IMR-90 (cell line): ENCODE data around the gene MBL2. TPM values are rescaled to one million over a fixed set of nuclear protein-coding genes. Genes with fewer than 3 reads are reported as not detected.

Experiments
- ATAC-seq: fragments of 200-7000 bp; cut with Tn5 transposase; 2 replicates; pipeline ENCODE4 v1.9.1; 2020; ENCODE audit warnings: low read depth, mild to moderate bottlenecking, moderate library complexity
- BruUV-seq: library from RNA; stranded (reverse); fragments of 400-500 nt; replicated peaks from 2 replicates; lab custom pipeline; 2021; lab: Mats Ljungman, UMichigan
- CTCF ChIA-PET: fragments of 300-600 bp; formaldehyde crosslinking; extraction: SDS; loops from one replicate; lab custom pipeline; 2021; ENCODE audit warnings: antibody characterized with exemption; lab: Yijun Ruan, JAX
- POLR2A ChIA-PET: fragments of 300-600 bp; sonication (Branson Sonifier 250); formaldehyde crosslinking; loops from one replicate; lab custom pipeline; 2022; ENCODE audit warnings: antibody characterized with exemption; ENCODE audit not compliant: unreplicated experiment; lab: Charles Lee
- DNase-seq: peaks from one replicate; pipeline ENCODE4 v3.0.0; 2013
- H2AFZ ChIP-seq: replicated peaks from 2 replicates; pipeline ENCODE3; 2013; ENCODE audit warnings: low read length, mild to moderate bottlenecking; ENCODE audit not compliant: poor library complexity
- H2AK5ac ChIP-seq: 2 replicates; pipeline ENCODE4 v1.6.1; 2013; ENCODE audit warnings: low read depth, low read length, inconsistent platforms
- H2AK9ac ChIP-seq: replicated peaks from 2 replicates; pipeline ENCODE3; 2013; ENCODE audit warnings: mild to moderate bottlenecking, low read depth, low read length, moderate library complexity; ENCODE audit not compliant: poor library complexity
- H2BK120ac ChIP-seq: 2 replicates; pipeline ENCODE4 v1.6.1; 2013; ENCODE audit warnings: low read depth, low read length, inconsistent platforms
- H2BK15ac ChIP-seq: 3 replicates; pipeline ENCODE4 v1.6.1; 2013; ENCODE audit warnings: low read depth, low read length, inconsistent platforms
- H2BK20ac ChIP-seq: 2 replicates; pipeline ENCODE4 v1.6.1; 2013; ENCODE audit warnings: low read depth, mild to moderate bottlenecking, inconsistent platforms, low read length, moderate library complexity
- H2BK5ac ChIP-seq: 2 replicates; pipeline ENCODE4 v1.6.1; 2013; ENCODE audit warnings: mild to moderate bottlenecking, low read depth, low read length, inconsistent platforms; ENCODE audit not compliant: poor library complexity, severe bottlenecking
- H3K14ac ChIP-seq: replicated peaks from 2 replicates; pipeline ENCODE4 v1.6.1; 2013; ENCODE audit warnings: low read depth, low read length, inconsistent platforms
- H3K18ac ChIP-seq: 2 replicates; pipeline ENCODE4 v1.6.1; 2013; ENCODE audit warnings: low read depth, low read length, control low read depth
- H3K23ac ChIP-seq: 2 replicates; pipeline ENCODE4 v1.6.1; 2013; ENCODE audit warnings: low read depth, low read length, inconsistent platforms
- H3K27ac ChIP-seq: 2 replicates; pipeline ENCODE4 v1.5.1; 2013; ENCODE audit warnings: mild to moderate bottlenecking, control low read depth, low read length; ENCODE audit not compliant: insufficient read depth
- H3K27me3 ChIP-seq: 2 replicates; pipeline ENCODE4 v1.6.1; 2013; ENCODE audit warnings: low read length; ENCODE audit not compliant: control insufficient read depth, insufficient read depth
- H3K36me3 ChIP-seq: 2 replicates; pipeline ENCODE4 v1.6.1; 2013; ENCODE audit warnings: low read length, mixed read lengths; ENCODE audit not compliant: control insufficient read depth, insufficient read depth
- H3K4ac ChIP-seq: 2 replicates; pipeline ENCODE4 v1.6.1; 2013; ENCODE audit warnings: low read depth, low read length, inconsistent platforms
- H3K4me1 ChIP-seq: 2 replicates; pipeline ENCODE4 v1.6.1; 2013; ENCODE audit warnings: low read length, mixed read lengths; ENCODE audit not compliant: control insufficient read depth, insufficient read depth
- H3K4me2 ChIP-seq: 2 replicates; pipeline ENCODE4 v1.6.1; 2013; ENCODE audit warnings: low read depth, mild to moderate bottlenecking, control low read depth, low read length, moderate library complexity
- H3K4me3 ChIP-seq: 2 replicates; pipeline ENCODE4 v1.5.1; 2013; ENCODE audit warnings: low read depth, mild to moderate bottlenecking, control low read depth, low read length, moderate library complexity; ENCODE audit not compliant: insufficient read depth
- H3K56ac ChIP-seq: 2 replicates; pipeline ENCODE4 v1.6.1; 2013; ENCODE audit warnings: low read length, inconsistent platforms; ENCODE audit not compliant: insufficient read depth; ENCODE audit errors: extremely low read depth
- H3K79me1 ChIP-seq, 2 experiments: 2 replicates each; pipeline ENCODE4 v1.6.1; 2013; ENCODE audit warnings: low read length in 2 of 2, inconsistent platforms in 1 of 2, low read depth in 1 of 2
- H3K9ac ChIP-seq: 2 replicates; pipeline ENCODE4 v1.6.1; 2013; ENCODE audit warnings: low read depth, low read length, control low read depth
- H3K9me1 ChIP-seq: 2 replicates; pipeline ENCODE4 v1.6.1; 2013; ENCODE audit warnings: low read length, inconsistent platforms; ENCODE audit not compliant: insufficient read depth
- H3K9me3 ChIP-seq: 2 replicates; pipeline ENCODE4 v1.6.1; 2013; ENCODE audit warnings: low read length; ENCODE audit not compliant: control insufficient read depth, insufficient read depth
- H4K20me1 ChIP-seq: 2 replicates; pipeline ENCODE4 v1.6.1; 2013; ENCODE audit warnings: low read length, inconsistent platforms; ENCODE audit not compliant: insufficient read depth
- H4K5ac ChIP-seq: 2 replicates; pipeline ENCODE4 v1.6.1; 2013; ENCODE audit warnings: mild to moderate bottlenecking, low read depth, low read length, control low read depth
- H4K8ac ChIP-seq, 2 experiments: 2 replicates each; pipeline ENCODE4 v1.6.1; 2013; ENCODE audit warnings: low read depth in 2 of 2, low read length in 2 of 2, control low read depth in 1 of 2, inconsistent platforms in 1 of 2
- H4K91ac ChIP-seq: 2 replicates; pipeline ENCODE4 v1.6.1; 2013; ENCODE audit warnings: low read depth, low read length, inconsistent platforms; ENCODE audit not compliant: insufficient read depth
- MXI1 ChIP-seq: IDR thresholded peaks from 2 replicates; pipeline ENCODE4 v1.6.1; 2012; ENCODE audit warnings: low read depth, mild to moderate bottlenecking, low read length, moderate library complexity, borderline replicate concordance
- NFE2L2 ChIP-seq: fragments of 150-350 bp; IDR thresholded peaks from 2 replicates; pipeline ENCODE4 v1.6.1; 2016; ENCODE audit warnings: low read depth, mild to moderate bottlenecking, low read length
- POLR2A ChIP-seq: IDR thresholded peaks from 2 replicates; pipeline ENCODE4 v1.6.1; 2012; ENCODE audit warnings: mild to moderate bottlenecking, low read depth, low read length
- RAD21 ChIP-seq: IDR thresholded peaks from 2 replicates; pipeline ENCODE4 v1.6.1; 2012; ENCODE audit warnings: low read length, improper control_type of control experiment
- RFX5 ChIP-seq: IDR thresholded peaks from 2 replicates; pipeline ENCODE4 v1.8.0; 2012; ENCODE audit warnings: low read depth, mild to moderate bottlenecking, low read length, moderate library complexity
- WGBS, 2 experiments: methylation state at CpG; one replicate each; pipeline versions ENCODE4 v1.1.5 to v1.1.7; 2013; ENCODE audit warnings: missing lambda C conversion rate in 2 of 2; ENCODE audit not compliant: insufficient read length in 1 of 2; ENCODE audit errors: extremely low coverage in 2 of 2; 5-methylcytosine and 5-hydroxymethylcytosine counted together
- dilution Hi-C: fragments of 300-500 bp; cut with HindIII; formaldehyde crosslinking; loops from one replicate; pipeline ENCODE4 v1.14.3; 2018; ENCODE audit warnings: low sequenced_read_pairs; ENCODE audit not compliant: unreplicated experiment
- in situ Hi-C: fragments of 300-500 bp; cut with MboI; formaldehyde crosslinking; loops from 3 replicates; pipeline ENCODE4 v1.14.3; 2019; ENCODE audit warnings: low sequenced_read_pairs, inconsistent platforms, mixed read lengths
- intact Hi-C: fragments of 100-400 bp; cut with micrococcal nuclease; formaldehyde crosslinking; loops from 2 replicates; pipeline ENCODE4 v1.10.0; 2022
- polyA plus RNA-seq, 3 experiments: library from polyadenylated mRNA; depleted of rRNA; stranded (reverse); fragments of >200 nt; gene quantifications; 2 replicates each; pipeline ENCODE4 v1.2.3, GENCODE V29; 2012; ENCODE audit warnings: low replicate concordance in 1 of 3
- total RNA-seq: library from RNA; depleted of rRNA; stranded (reverse); fragments of >200 nt; gene quantifications from 2 replicates; pipeline ENCODE4 v1.2.3, GENCODE V29; 2012
- TF ChIP-seq, protein P1 (sequence below): fragments of 150-350 bp; IDR thresholded peaks from 2 replicates; pipeline ENCODE4 v1.6.1; 2017; ENCODE audit warnings: mild to moderate bottlenecking, antibody characterized with exemption, low read length, low read depth
- TF ChIP-seq, protein P2 (sequence below): fragments of 150-350 bp; IDR thresholded peaks from 2 replicates; pipeline ENCODE4 v1.6.1; 2016; ENCODE audit warnings: low read depth, mild to moderate bottlenecking, low read length, moderate library complexity, borderline replicate concordance

The MBL2 gene
- total and polyA plus RNA-seq, 2 of the 4 experiments (the other 2 are of a cell fraction) = not detected

DNA sequence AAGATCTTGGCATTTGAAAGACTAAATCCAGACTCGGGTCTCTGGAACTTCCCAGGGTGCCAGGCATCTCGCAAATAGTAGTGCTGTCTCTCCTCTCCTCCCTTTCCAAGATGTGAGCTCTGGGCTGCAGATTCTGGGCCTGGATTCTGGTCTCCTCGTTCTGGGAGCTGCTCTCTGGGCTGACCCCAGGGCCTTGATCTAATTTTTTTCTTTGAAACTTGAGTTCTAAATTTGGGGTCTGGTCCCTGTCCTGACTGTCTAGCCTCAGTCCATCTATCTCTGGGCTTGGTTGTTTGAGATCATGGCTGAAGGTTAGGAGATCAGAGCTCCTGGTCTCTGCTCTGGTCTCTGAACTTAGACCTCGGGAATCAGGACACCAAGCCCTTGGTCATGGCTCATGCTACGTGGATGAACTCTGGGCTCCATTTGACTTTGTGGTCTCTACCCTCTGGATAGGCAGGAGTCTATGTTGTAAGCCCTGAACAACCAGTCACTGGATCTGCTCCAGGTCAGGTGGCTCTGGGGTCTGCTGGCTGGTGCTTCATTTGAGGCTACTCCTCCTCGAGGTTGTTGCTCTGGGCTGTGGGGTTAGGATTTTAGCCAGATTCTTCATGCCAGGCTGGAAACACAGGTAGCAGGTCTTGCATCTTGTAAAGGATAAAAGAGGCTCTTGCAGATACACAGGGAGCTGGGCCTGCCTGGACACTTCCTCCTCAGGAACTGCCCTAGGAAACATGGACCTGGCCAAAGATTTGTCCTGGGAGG is 8.0 kb upstream of the MBL2 start:
- DNase-seq (no peak), ATAC-seq (no peak; the same call in 1 of the 2 replicates)
- intact Hi-C loops (loop anchor here (1.0 kb wide), 3 partner anchors 39 to 472 kb away; no protein-coding TSS in a partner anchor), dilution Hi-C loops (no loop called here), in situ Hi-C loops (loop anchor here (5.0 kb wide), 1 partner anchor 38 kb away; no protein-coding TSS in a partner anchor)
- no TSS peak for BruUV-seq
- H2BK15ac ChIP-seq = no peak overlapping the region
- H3K56ac ChIP-seq = no peak overlapping the region
- no peaks in the 10 kb centered on the region for H4K20me1 ChIP-seq
- no peak overlapping the region for H3K23ac ChIP-seq
- WGBS, 2 experiments = 0% methylated on average over 1 of the region's 6 CpGs; no CpG with 5 or more reads in 1 of the 2 experiments
- H3K14ac ChIP-seq = no peak overlapping the region
- H3K4me2 ChIP-seq = no peak overlapping the region
- ChIA-PET CTCF (interaction anchor here (1.4 to 2.1 kb wide), 3 partner anchors 14 to 135 kb away, joined by 3 to 10 read pairs (median 3); no protein-coding TSS in a partner anchor), POLR2A (no interaction called here)
- H4K5ac ChIP-seq = no peak overlapping the region
- no peak overlapping the region for H2BK120ac ChIP-seq
- no peak overlapping the region for H3K4me3 ChIP-seq
- H2BK5ac ChIP-seq = no peak overlapping the region
- H4K8ac ChIP-seq = no peak overlapping the region
- no peak overlapping the region for H3K4ac ChIP-seq
- no peak overlapping the region for H2BK20ac ChIP-seq
- peaks cover 19% of the 10 kb centered on the region for H3K27me3 ChIP-seq
- H3K79me1 ChIP-seq = no peaks in the 10 kb centered on the region
- H2AK5ac ChIP-seq = no peak overlapping the region
- no peak overlapping the region for H4K91ac ChIP-seq
- no peaks in the 10 kb centered on the region for H3K4me1 ChIP-seq
- no peak overlapping the region for H2AFZ ChIP-seq
- H2AK9ac ChIP-seq = no peak overlapping the region
- H3K9me3 ChIP-seq = no peaks in the 10 kb centered on the region
- H3K27ac ChIP-seq = no peak overlapping the region
- no peak overlapping the region for H3K9ac ChIP-seq
- H3K36me3 ChIP-seq = no peaks in the 10 kb centered on the region
- no peak for TF ChIP-seq POLR2A
- TF ChIP-seq, protein P1, sequence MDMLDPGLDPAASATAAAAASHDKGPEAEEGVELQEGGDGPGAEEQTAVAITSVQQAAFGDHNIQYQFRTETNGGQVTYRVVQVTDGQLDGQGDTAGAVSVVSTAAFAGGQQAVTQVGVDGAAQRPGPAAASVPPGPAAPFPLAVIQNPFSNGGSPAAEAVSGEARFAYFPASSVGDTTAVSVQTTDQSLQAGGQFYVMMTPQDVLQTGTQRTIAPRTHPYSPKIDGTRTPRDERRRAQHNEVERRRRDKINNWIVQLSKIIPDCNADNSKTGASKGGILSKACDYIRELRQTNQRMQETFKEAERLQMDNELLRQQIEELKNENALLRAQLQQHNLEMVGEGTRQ = no peak
- no peak for TF ChIP-seq RAD21
- TF ChIP-seq MXI1 = no peak
- no peak for TF ChIP-seq RFX5
- no peak for TF ChIP-seq NFE2L2
- TF ChIP-seq, protein P2, sequence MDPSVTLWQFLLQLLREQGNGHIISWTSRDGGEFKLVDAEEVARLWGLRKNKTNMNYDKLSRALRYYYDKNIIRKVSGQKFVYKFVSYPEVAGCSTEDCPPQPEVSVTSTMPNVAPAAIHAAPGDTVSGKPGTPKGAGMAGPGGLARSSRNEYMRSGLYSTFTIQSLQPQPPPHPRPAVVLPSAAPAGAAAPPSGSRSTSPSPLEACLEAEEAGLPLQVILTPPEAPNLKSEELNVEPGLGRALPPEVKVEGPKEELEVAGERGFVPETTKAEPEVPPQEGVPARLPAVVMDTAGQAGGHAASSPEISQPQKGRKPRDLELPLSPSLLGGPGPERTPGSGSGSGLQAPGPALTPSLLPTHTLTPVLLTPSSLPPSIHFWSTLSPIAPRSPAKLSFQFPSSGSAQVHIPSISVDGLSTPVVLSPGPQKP = no peak
- no peak overlapping the region for H3K18ac ChIP-seq
- no peaks in the 10 kb centered on the region for H3K9me1 ChIP-seq
